Stomach (tissue), 4 donors: ENCODE measurements around the gene ATF7IP2.
"Not testable (repeated sequence)": the region's sequence is repeated elsewhere in the genome, so short reads cannot be mapped to it uniquely, and the experiment has no call there.

Source experiments
- EP300 ChIP-seq: sonication (generic); formaldehyde crosslinking; IDR thresholded peaks from one replicate; pipeline ENCODE4 v1.6.1; 2017; ENCODE audit warnings: antibody characterized with exemption
- TF ChIP-seq, protein P1 (sequence below), 7 experiments: fragments of 450-650 bp in 4 of 7; fragments of 200-600 bp in 3 of 7; sonication (generic) in 3 of 7; IDR thresholded peaks; one replicate each; pipeline ENCODE4 v1.5.1; 2016 to 2019; ENCODE audit warnings: antibody characterized with exemption in 7 of 7, control low read depth in 2 of 7, mild to moderate bottlenecking in 1 of 7

DNA sequence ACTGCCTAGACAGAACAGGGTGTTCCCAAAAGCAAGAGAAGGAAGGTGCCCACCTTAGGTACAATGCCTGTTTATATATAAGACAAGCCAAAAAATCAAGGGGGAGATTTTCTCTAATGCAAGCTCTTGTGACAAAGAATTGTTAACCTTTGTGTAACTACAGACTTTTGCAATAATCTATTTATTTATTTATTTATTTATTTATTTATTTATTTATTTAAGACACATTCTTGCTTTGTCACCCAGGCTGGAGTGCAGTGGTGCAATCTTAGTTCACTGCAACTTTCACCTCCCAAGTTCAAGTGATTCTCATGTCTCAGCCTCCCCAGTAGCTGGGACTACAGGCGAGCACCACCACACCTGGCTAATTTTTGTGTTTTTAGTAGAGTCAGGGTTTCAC, 41.2 kb upstream of the ATF7IP2 start:
- TF ChIP-seq, protein P1, sequence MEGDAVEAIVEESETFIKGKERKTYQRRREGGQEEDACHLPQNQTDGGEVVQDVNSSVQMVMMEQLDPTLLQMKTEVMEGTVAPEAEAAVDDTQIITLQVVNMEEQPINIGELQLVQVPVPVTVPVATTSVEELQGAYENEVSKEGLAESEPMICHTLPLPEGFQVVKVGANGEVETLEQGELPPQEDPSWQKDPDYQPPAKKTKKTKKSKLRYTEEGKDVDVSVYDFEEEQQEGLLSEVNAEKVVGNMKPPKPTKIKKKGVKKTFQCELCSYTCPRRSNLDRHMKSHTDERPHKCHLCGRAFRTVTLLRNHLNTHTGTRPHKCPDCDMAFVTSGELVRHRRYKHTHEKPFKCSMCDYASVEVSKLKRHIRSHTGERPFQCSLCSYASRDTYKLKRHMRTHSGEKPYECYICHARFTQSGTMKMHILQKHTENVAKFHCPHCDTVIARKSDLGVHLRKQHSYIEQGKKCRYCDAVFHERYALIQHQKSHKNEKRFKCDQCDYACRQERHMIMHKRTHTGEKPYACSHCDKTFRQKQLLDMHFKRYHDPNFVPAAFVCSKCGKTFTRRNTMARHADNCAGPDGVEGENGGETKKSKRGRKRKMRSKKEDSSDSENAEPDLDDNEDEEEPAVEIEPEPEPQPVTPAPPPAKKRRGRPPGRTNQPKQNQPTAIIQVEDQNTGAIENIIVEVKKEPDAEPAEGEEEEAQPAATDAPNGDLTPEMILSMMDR (IDR thresholded peaks at IDR 0.05) = not testable (repeated sequence)
- not testable (repeated sequence) for TF ChIP-seq EP300
